Body of pancreas (tissue), 4 donors: Measurements from ENCODE around the gene VTI1B. TPM values are rescaled to one million over a fixed set of nuclear protein-coding genes. Genes with fewer than 3 reads are reported as not detected.
"Not testable (repeated sequence)": the region's sequence is repeated elsewhere in the genome, so short reads cannot be mapped to it uniquely, and the experiment has no call there.

Experiments
- ATAC-seq: fragments of 150-250 bp; one replicate; pipeline ENCODE4 v1.9.1; 2016
- DNase-seq, 4 donors: peaks; one replicate each; pipeline ENCODE4 v3.0.0-alpha.2; 2019
- H3K27ac ChIP-seq, 4 donors: fragments of 200-600 bp; sonication (generic); 1 replicate in 3 of 4; 2 replicates in 1 of 4; pipeline versions ENCODE4 v1.5.1 to v1.6.1; 2016 to 2019; ENCODE audit warnings: mild to moderate bottlenecking in 1 of 4, mixed read lengths in 1 of 4, moderate library complexity in 1 of 4
- H3K27me3 ChIP-seq, 2 donors: fragments of 200-600 bp; sonication (generic); one replicate each; pipeline ENCODE4 v1.6.0; 2016; ENCODE audit warnings: mild to moderate bottlenecking in 1 of 2
- H3K36me3 ChIP-seq, 2 donors: fragments of 200-600 bp; sonication (generic); replicated peaks in 1 of 2; 2 replicates each; pipeline ENCODE4 v1.5.1; 2016; ENCODE audit warnings: low read depth in 2 of 2; ENCODE audit not compliant: insufficient read depth in 1 of 2
- H3K4me1 ChIP-seq: fragments of 200-600 bp; sonication (generic); one replicate; pipeline ENCODE4 v1.6.0; 2016
- H3K4me3 ChIP-seq, 2 donors: fragments of 200-600 bp; sonication (generic); 1 replicate in 1 of 2; 2 replicates in 1 of 2; pipeline ENCODE4 v1.5.1; 2016 to 2019
- H3K9me3 ChIP-seq, 3 donors: fragments of 200-600 bp; sonication (generic); 1 replicate in 2 of 3; 2 replicates in 1 of 3; pipeline ENCODE4 v1.5.1; 2016
- POLR2A ChIP-seq, 3 donors: fragments of 450-650 bp; IDR thresholded peaks; one replicate each; pipeline ENCODE4 v1.6.1; 2016; ENCODE audit warnings: antibody characterized with exemption in 3 of 3, mild to moderate bottlenecking in 2 of 3
- WGBS, 2 donors: methylation state at CpG; one replicate each; pipeline ENCODE4 v1.1.5; 2017; 5-methylcytosine and 5-hydroxymethylcytosine counted together
- intact Hi-C: fragments of 100-400 bp; cut with DNase I; formaldehyde crosslinking; loops from one replicate; pipeline ENCODE4 v1.15.1; 2023
- total RNA-seq, 2 donors: library from RNA; depleted of rRNA; stranded (reverse); fragments of >200 nt; gene quantifications; one replicate each; pipeline ENCODE4 v1.1.0, GENCODE V29; 2016
- TF ChIP-seq, protein P1 (sequence below), 7 experiments: fragments of 450-650 bp in 4 of 7; fragments of 200-600 bp in 3 of 7; sonication (generic) in 3 of 7; IDR thresholded peaks; one replicate each; pipeline ENCODE4 v1.5.1; 2016 to 2019; ENCODE audit warnings: antibody characterized with exemption in 7 of 7

The VTI1B gene
- total RNA-seq, 2 donors from 2014 or later = 24.4 to 41.2 TPM

DNA sequence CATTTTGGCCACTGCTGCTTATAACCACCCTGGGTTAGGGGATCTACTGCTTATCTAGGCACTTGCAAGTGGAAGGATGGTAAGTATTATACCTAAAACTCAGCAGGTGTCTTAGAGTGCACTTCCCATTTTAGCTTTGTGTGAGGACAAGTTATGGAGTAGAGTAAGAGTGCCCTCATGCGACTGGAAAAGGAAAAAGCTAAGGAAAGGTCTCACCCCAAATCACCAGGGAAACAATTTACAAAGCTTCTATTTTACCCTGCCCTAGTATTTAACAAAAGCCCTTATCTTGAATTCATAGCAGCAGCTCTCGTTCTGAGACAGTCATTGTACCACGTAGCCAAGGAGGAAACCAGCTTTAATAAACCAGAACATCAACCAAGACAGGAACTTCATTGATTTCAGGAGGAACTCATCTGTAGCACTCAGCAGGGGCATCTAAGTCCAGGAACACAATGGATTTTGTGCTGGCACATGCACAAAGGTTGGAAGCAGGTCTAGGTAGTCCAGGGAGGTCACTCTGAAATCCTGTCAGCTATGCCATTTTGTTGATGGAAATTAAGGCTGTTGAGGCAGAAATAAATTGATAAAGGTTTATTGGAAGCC lies 30.2 kb upstream of the VTI1B start:
- no peak for TF ChIP-seq POLR2A (IDR thresholded peaks at IDR 0.05)
- TF ChIP-seq, protein P1, sequence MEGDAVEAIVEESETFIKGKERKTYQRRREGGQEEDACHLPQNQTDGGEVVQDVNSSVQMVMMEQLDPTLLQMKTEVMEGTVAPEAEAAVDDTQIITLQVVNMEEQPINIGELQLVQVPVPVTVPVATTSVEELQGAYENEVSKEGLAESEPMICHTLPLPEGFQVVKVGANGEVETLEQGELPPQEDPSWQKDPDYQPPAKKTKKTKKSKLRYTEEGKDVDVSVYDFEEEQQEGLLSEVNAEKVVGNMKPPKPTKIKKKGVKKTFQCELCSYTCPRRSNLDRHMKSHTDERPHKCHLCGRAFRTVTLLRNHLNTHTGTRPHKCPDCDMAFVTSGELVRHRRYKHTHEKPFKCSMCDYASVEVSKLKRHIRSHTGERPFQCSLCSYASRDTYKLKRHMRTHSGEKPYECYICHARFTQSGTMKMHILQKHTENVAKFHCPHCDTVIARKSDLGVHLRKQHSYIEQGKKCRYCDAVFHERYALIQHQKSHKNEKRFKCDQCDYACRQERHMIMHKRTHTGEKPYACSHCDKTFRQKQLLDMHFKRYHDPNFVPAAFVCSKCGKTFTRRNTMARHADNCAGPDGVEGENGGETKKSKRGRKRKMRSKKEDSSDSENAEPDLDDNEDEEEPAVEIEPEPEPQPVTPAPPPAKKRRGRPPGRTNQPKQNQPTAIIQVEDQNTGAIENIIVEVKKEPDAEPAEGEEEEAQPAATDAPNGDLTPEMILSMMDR (IDR thresholded peaks at IDR 0.05) = peak; percentile 55 to 88 (median 83)
- Histone ChIP-seq H3K27me3 (no peaks in the 10 kb centered on the region), H3K4me1 (peaks cover 12% of the 10 kb centered on the region), H3K36me3 (no peaks in the 10 kb centered on the region), H3K4me3 (no peak overlapping the region), H3K27ac (peak overlapping the region in 2 of 4 donors; percentile 4 to 38), H3K9me3 (no peaks in the 10 kb centered on the region)
- WGBS, 2 donors = 0 to 1% methylated on average over 3 of the region's 3 CpGs
- intact Hi-C loops = loop anchor here (10.0 kb wide), 1 partner anchor 120 kb away; no protein-coding TSS in a partner anchor
- DNase-seq (peak; percentile 20 to 55 (median 34)), ATAC-seq (peak; percentile 90)

DNA sequence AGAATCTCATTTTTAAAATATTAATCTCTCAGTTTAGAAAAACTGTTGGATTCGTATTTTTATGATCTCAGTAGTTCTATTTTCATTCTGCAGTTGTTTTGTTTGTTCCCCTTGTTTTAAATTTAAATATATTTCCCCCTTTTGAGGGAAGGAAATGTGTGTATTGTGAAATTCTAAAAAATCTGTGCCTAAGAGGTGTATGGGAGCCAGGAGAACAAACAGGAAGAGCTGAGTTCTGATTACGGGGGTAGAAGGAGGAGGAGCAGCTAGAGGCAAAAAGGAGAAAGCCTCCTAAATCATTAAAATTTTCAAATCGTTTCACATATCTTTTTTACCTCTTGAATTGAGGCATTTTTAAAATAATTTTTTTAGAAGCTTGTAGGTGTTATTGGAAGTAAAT lies 29.6 kb upstream of the VTI1B start:
- H3K9me3 ChIP-seq = no peaks in the 10 kb centered on the region
- no peak overlapping the region for H3K4me3 ChIP-seq
- peaks cover 8% of the 10 kb centered on the region for H3K4me1 ChIP-seq
- peak overlapping the region in 2 of 4 donors; percentile 30 to 38 for H3K27ac ChIP-seq
- ATAC-seq = no peak
- no peaks in the 10 kb centered on the region for H3K27me3 ChIP-seq
- intact Hi-C loops = loop anchor here (10.0 kb wide), 1 partner anchor 119 kb away; no protein-coding TSS in a partner anchor
- no peaks in the 10 kb centered on the region for H3K36me3 ChIP-seq
- 22 to 38% methylated on average over 3 of the region's 3 CpGs for WGBS, 2 donors
- no peak for TF ChIP-seq POLR2A (IDR thresholded peaks at IDR 0.05)
- TF ChIP-seq, protein P1 (IDR thresholded peaks at IDR 0.05) = no peak
- DNase-seq = no peak

DNA sequence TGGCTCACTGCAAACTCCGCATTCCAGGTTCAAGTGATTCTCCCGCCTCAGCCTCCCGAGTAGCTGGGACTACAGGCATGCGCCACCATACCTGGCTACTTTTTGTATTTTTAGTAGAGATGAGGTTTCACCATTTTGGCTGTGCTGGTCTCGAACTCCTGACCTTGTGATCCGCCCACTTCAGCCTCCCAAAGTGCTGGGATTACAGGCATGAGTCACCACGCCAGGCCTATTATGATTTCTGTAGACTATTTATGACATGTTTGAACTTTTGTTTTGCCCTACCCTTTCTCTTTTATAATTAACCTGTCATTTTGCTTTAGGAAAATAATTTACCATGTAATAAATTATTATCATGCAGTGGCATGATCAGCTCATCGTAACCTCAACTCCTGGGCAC lies 27.1 kb upstream of the VTI1B start, which contains the start of gene RDH12:
Gene RDH12 (plus strand): TSS at position 395 of the 400 bp plus-strand sequence. CDS start 20,757 bp downstream, outside the sequence.
- 80 to 89% methylated on average over 8 of the region's 8 CpGs for WGBS, 2 donors
- H3K27ac ChIP-seq = peak within 1 kb of the TSS in 1 of 4 donors; percentile 44
- not testable (repeated sequence) for H3K9me3 ChIP-seq, H3K4me3 ChIP-seq, DNase-seq, H3K4me1 ChIP-seq, H3K36me3 ChIP-seq, ATAC-seq, H3K27me3 ChIP-seq
- intact Hi-C loops = loop anchor here (10.0 kb wide), 1 partner anchor 117 kb away; no protein-coding TSS in a partner anchor

DNA sequence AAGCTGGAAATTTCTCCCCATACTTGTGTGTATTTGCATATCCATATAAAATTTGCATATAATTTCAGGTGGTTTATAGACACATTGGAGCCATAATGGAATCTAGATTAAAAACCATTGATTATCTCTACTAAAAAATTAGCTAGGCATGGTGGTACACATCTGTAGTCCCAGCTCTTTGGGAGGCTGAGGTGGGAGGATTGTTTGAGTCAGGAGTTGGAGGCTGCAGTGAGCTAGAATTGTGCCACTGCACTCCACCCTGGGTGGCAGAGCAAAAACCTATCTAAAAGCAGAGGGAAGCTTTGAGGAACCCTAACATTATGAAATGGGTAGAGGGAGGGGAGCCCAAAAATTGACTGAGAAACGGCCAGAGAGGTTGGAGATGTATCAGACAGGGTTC lies 23.7 kb upstream of the VTI1B start:
- 38 to 59% methylated on average over 1 of the region's 1 CpG for WGBS, 2 donors
- no peaks in the 10 kb centered on the region for H3K36me3 ChIP-seq

DNA sequence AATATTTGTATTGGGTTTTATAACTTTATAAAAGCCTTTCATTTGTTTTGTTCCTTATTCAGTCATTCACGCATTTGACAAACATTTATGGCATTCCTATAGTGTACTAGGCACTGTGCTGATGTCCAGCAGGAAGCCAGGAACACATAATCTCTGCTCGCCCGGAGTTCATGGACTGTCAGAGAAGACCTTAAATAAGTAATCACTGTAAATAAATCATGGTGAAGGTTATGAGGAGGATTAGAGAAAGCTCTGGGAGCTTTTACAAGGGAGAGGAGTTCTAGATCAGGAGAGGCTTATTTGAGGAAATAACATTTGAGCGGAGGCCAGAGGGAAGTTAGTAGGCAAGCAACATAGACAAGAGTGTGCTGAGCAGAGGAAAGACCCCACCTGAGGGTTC lies 22.6 kb upstream of the VTI1B start:
- Histone ChIP-seq H3K27ac (peak overlapping the region in 3 of 4 donors; percentile 39 to 85 (median 47)), H3K4me3 (no peak overlapping the region), H3K9me3 (no peaks in the 10 kb centered on the region), H3K36me3 (no peaks in the 10 kb centered on the region), H3K27me3 (no peaks in the 10 kb centered on the region), H3K4me1 (peaks cover 6% of the 10 kb centered on the region)
- intact Hi-C loops = no loop called here
- TF ChIP-seq, protein P1 (IDR thresholded peaks at IDR 0.05) = no peak
- no peak for TF ChIP-seq POLR2A (IDR thresholded peaks at IDR 0.05)
- ATAC-seq (no peak), DNase-seq (no peak)
- WGBS, 2 donors = 53 to 63% methylated on average over 4 of the region's 4 CpGs

More for the DNA sequence above, 23.7 kb upstream of the VTI1B start:
- DNase-seq = no peak
- intact Hi-C loops = no loop called here
- Histone ChIP-seq H3K4me3 (no peak overlapping the region), H3K27ac (no peak overlapping the region), H3K27me3 (no peaks in the 10 kb centered on the region), H3K9me3 (no peaks in the 10 kb centered on the region), H3K4me1 (peaks cover 6% of the 10 kb centered on the region)
- TF ChIP-seq, protein P1 (IDR thresholded peaks at IDR 0.05) = no peak
- TF ChIP-seq POLR2A (IDR thresholded peaks at IDR 0.05) = no peak
- no peak for ATAC-seq
